ENCODE results near the gene AFF4.

AFF4 gene

GRCh38 chr5:132853790-132854189 is 109.6 kb downstream of the AFF4 start:
- DNase-seq: no peak

DNA sequence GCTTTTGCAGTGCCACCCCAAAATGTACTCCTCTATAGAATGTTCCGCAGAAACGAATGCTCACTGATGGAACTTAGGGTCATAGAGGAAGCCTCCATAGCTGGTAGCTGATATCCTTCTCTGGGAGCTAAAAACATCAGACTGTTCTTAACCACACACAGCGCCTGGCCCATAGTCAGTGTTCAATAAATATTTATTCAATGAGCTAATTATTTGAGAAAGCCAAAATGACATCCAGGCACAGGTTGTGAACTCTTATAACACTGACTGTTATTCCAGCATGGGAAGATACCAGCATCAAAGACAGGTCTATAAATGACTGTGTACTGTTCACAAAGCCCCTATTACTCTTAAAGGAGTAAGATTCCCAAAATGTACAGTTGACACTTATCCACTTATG is 110.1 kb downstream of the AFF4 start:
- DNase-seq: no peak

DNA sequence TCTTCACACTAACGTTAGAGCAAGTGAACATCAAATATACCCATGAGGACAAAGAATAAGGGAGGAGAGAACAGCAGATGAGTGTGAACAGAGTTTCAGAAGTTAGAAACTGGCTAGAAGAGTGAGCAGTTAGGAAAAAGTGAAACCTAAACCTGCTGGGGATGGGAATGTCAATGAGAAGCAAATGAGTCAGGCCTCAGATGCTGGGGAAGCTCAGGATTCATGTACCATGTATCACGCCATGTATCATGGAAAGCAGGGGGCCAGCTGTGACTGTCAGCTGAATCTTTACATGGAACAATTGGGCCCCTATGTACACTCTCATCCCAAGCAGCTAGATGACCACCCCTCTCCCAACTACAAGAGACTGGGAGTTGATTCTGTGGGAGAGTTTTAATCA is 113.4 kb downstream of the AFF4 start:
- no peak for DNase-seq

DNA sequence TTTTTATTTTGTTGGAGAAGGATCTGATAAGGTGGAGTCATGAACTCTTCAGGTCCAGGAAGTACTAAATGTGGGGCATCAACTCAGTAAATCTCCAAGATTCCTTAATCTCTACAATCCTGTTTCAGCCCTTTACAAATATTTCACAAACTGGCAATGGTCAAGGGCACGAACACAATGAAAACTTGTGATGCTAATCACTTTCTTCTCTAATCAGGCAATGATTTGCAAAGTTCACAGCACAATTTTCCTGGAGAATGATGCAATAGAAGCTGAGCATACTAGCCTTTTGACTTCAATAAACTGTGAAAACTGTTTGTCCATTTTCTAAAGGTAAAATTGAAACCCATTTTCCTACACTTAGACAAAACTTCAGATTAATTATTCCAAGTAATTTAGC is 114.1 kb downstream of the AFF4 start:
- no peak for DNase-seq

DNA sequence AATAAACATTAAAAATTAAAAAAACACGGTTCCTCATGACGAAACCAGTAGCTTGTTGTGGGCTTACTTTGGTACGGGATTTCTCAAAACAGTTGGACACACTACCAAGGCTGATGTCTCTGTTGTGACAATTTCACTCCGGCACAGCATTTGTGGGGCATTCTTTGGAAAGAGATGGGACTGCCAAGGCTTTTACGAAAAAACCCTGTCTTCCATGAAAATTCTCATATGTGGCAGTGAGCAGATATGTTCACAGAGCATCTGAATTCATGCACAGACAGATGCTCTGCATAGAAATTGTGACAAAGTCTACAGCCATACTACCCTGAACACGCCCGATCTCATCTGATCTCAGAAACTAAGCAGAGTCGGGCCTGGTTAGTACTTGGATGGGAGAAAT is 115.2 kb downstream of the AFF4 start:
- no peak for DNase-seq

GRCh38 chr5:132841305-132841704 is 122.1 kb downstream of the AFF4 start:
- no peak for DNase-seq

DNA sequence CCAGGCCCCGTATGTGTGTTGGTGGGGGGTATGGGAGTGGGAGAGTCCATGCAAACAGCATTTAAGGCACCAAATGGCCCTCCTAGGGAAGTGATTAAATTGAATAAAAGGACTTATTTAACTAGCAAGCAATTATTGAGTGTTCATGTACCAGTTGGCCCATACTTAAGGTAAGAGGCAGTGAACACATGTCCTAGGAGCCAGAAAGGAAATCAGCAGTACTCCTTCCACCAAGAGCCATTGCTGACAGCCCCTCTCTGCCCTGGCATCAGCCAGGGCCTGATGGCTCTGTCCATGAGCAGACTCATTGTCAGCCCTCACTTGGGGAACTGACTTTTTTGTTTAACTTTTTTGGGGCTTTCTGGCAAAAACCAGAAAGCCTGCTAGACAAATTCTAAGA is 122.5 kb downstream of the AFF4 start:
- no peak for DNase-seq

DNA sequence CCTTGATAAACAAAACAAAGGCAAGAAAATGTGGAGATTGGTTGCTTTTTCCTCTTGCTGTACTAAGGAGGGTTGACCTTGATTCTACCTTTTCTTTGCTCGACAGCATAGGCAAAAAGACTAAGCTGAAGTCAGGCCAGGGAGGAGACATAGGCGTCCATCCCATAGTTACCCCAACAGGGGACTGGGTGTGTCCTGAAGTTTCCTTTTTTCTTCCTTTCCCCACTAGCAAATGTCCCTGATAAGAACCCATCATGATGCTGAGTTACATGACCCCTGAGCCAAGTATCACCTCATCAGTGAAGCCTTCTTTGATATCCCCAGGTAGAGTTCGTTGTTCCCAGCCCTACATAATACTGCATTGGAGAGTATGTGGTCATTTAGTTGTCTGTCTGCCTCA is 123.1 kb downstream of the AFF4 start:
- DNase-seq: no peak

DNA sequence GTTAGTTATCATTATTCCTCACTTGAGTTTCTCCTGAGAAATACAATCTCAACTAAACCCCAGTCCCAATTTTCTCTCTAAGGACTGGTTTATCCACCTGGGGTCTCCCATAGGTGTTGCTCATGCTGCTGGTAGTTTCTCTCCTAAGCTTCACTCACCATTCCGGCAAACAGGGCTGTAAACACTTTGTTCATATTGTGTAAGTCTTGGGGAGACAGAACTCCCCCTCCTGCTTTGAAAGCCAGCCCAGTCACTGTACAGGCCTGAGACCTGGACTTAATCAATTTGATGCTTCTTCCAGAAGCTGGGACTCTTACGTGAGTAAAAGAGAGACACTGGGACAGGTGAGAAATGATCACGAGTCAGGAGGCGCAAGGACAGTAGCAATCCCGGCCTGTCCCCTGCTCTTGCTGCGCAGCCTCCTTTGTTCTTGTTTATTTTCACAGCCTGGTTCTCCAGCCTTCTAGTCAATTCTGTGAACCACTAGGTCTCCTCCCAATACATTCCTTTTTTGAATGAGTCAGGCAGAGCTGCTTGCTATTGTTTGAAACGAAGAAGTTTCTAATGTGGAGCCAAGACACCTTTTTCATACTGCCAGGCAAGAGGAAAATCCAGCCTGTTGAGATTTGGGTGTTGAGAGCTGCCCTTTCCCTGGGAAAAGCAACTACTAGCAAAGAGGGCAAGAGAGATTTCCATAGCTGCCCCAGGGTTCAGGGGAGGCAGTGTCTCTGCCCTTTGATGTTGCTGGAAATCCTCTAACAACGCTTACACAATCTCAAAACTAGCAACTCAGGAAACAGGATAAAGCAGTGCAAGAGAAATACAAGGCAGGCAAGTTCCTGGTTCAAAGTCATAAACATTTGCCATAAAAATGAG is 123.8 kb downstream of the AFF4 start:
- DNase-seq: no peak

DNA sequence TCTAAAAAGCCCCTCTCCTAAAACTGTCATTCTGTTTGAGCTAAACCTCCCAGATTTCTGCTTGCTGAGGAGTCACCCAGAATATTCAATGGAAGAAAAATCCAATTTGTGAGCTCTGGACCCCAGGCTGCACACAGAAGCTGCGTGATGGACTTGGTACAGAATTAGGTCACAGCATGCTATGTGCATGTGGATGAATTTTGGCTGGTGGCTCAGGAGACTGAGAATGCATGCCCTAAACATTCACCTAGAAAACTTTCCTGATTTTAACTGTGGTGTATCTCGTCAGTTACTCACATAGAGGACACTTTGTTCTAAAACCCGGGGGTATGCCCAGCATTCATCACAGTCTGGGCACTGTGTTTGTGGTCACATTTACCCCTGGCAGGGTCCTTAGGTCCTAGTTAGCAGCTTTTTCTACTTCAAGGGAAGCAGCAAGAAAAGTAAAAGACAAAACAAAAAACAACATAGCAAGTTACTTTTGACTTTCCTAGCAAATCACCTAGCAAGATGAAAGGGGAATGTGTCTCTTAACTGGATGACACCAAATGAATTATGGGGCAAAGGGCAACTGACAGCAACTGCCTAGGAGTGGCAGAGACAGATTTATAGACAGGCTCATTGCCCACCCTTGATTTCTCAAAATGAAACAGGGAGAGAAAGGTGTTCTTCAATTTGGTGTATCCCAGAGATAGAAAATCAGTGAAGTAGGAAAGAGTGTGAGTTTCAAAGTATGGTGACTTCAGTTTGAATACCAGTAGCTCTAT is 124.7 kb downstream of the AFF4 start:
- DNase-seq: no peak

- no peak for DNase-seq
Observed at GRCh38 chr5:132837868-132838267, 125.6 kb downstream of the AFF4 start.

DNA sequence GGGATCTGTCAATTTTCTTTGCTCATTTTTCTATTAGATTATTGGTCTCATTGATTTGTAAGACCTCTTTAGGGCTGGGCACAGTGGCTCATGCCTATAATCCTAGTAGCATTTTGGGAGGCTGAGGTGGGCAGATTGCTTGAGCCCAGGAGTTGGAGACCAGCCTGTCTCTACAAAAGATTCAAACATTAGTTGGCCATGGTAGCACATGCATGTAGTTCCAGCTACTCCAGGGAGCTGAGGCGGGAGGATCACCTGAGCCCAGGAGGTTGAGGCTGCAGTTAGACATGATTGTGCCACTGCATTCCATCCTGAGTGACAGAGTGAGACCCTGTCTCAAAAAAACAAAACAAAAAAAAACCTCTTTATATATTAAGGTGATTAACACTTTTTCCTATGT is 126.6 kb downstream of the AFF4 start:
- no peak for DNase-seq

DNA sequence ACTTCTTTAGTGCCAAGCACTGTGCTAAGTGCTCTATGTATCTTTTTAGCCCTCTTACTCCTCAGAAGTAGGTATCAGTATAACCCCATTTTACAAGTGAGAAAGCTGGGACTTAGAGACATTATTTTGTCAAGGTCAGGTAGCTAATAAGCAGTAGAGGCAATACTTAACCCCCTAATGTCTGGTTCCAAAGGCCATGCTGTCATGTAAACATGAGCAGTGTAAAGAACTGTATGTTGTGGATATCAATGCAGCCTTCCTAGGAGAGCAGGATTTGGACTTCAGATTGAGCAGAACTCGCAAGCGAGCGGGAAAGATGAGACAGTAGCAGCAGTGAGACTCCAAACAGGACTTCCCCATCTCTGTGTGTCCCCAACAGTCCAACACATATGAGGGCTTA is 129.4 kb downstream of the AFF4 start:
- DNase-seq: no peak

GRCh38 chr5:132832612-132833011 is 130.8 kb downstream of the AFF4 start:
- DNase-seq: no peak

DNA sequence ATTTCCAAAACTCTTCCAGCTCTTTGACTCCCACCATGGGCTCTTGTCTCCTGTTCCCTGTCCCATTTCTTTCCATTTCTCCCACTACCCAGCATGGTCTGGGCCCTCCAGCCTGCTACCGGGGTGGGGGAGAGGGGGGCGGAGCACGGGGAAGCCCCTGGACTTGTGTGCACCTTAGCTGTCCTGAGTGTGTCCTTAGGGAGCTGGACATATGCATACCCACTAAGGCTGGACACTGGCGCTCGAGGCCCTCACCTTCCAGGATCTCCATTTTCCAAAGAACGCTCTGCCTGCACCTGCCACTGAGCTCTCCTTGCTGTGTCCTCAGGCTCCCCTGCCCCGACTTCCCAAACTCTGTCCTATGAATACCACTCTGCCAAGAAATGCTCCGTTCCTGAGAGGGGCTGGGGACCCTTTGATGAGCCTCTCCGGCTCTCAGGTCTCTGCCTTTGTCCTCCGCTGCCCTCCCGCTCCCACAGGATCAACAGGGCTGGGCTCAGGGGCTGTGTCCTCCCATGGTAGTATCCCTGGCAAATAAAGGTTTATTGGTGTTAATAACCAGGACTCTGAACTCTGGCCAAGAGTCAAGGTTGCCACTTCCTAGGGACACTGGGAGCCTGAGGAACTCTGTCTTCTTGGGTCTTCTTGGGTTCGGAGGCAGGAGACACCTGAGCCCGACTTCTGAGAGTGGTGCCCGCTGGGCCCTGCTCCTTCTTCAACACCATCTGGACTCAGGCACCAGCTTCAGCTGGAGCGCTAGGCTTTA is 132.2 kb downstream of the AFF4 start:
- DNase-seq: no peak

GRCh38 chr5:132830436-132831094 is 132.9 kb downstream of the AFF4 start, which contains the start of gene SHROOM1:
Gene SHROOM1 (minus strand): TSS chr5:132830647. CDS start chr5:132826140, 4,507 bp downstream.
- DNase-seq: peak; percentile 73

- peak; percentile 88 for DNase-seq
Observed at GRCh38 chr5:132829742-132830435, 133.5 kb downstream of the AFF4 start.

GRCh38 chr5:132828846-132829494 is 134.5 kb downstream of the AFF4 start:
- DNase-seq: no peak

DNA sequence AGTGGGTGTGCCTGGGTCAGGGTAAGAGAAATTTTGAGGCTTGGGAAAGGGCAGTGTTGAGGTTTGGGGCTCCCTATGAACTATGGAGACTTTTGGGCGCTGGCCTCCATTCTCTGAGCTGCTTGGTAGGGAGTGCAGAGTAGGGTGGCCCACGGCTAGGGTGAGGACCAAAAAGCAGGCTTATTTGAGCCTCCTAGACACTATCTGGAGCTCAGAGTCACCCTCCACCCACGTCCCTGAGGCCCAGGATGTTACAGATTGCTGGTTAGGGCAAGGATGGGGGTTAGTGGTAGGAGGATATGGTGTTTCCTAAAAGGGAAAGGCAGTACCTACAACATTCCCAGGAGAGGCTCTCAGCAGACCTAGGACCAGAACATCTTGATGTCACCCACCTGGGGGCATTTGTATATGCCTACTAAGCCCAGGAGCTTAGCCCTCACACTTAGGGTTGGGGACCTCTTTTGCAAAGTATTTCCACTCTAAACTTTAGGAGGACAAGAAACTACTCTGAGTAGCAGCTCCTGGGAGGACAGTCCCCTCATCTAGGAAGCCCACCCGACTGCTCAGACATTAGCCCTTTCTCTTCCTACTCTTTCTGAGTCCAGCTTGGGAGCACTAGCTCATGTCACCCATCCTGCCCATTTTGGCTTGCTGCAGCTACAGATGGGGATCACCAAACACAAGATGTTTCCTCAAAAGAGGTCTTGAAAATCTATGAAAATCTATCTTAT is 135.3 kb downstream of the AFF4 start:
- no peak for DNase-seq

DNA sequence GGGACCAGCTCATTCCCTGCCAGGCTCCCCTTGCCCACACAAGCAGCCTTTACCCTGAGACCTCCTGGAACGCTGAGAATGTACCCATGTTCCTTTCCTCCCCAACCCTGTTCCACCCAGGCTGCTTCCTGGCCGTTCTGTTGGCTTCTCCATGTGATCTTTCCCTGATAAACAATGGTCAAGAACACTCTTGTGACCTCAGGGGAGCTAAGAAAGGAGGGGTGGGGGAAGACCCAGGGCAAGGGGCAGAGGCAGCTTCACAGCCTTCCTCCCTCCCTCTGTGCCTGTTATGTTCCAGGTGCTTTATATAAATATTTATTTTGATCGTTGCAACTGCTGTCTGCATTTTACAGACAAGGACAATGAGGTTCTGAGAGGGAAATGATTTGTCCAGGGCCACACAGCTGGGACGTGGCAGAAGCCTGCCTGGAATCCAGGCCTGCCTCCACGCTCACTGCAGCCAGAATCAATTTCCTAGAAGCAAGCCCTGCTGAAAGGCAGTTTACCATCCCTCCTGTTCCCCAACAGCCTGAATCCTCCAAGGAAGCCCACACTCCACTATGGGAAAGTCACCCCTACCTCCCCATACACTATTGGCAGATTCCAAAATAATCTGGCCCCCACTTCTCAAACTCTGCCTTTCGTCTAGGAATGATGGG is 136.9 kb downstream of the AFF4 start:
- no peak for DNase-seq

Data from activated CD8-positive, alpha-beta memory T cell treated with anti-CD3 and anti-CD28 coated beads for 24 hours (primary cell).